Choroid plexus epithelial cell (primary cell): ENCODE data around the gene HOXA3.

Experiments
- DNase-seq: peaks from one replicate; pipeline ENCODE4 v3.0.0-alpha.2; 2010; ENCODE audit warnings: low read depth
- H3K4me3 ChIP-seq: 2 replicates; pipeline ENCODE4 v1.5.1; 2011; ENCODE audit warnings: low read depth, mild to moderate bottlenecking, control low read depth, low read length, moderate library complexity
- TF ChIP-seq, protein P1 (sequence below): conservative IDR thresholded peaks from 2 replicates; pipeline ENCODE4 v1.5.1; 2011; ENCODE audit warnings: low read depth, mild to moderate bottlenecking, control low read depth, inconsistent platforms, low read length, moderate library complexity

HOXA3 gene

DNA sequence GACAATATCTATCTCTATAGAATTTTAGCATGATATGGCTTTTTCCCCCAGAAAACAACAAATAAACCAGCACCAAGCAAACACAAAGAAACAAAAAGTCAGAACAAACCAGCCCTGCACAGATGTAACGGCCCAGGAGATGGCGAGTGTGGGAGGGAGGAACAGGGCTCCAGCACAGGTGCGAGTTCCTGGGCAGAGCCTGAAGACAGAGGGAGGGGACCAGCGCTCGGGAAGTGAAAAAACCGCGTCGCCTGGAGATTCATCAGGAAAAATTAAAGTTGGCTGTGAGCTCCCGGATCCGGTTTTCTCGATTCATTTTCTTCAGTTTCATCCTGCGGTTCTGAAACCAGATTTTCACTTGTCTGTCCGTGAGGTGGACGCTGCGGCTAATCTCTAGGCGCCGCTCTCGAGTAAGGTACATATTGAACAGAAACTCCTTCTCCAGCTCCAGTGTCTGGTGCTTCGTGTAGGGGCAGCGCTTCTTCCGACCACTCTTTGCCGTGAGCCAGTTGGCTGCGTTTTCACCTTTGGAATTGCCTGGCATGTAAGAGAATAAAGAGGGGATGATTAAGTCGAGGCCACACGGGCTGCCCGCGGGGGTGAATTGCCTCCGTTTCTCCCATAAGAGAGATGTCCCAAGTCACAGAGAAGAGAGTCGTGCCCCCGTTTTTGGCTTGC is 19.4 kb upstream of the HOXA3 start:
- H3K4me3 ChIP-seq = no peak overlapping the region
- no peak for DNase-seq
- TF ChIP-seq, protein P1, sequence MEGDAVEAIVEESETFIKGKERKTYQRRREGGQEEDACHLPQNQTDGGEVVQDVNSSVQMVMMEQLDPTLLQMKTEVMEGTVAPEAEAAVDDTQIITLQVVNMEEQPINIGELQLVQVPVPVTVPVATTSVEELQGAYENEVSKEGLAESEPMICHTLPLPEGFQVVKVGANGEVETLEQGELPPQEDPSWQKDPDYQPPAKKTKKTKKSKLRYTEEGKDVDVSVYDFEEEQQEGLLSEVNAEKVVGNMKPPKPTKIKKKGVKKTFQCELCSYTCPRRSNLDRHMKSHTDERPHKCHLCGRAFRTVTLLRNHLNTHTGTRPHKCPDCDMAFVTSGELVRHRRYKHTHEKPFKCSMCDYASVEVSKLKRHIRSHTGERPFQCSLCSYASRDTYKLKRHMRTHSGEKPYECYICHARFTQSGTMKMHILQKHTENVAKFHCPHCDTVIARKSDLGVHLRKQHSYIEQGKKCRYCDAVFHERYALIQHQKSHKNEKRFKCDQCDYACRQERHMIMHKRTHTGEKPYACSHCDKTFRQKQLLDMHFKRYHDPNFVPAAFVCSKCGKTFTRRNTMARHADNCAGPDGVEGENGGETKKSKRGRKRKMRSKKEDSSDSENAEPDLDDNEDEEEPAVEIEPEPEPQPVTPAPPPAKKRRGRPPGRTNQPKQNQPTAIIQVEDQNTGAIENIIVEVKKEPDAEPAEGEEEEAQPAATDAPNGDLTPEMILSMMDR = no peak

GRCh38 chr7:27171325-27171636 is 18.9 kb upstream of the HOXA3 start:
- DNase-seq = no peak
- no peak overlapping the region for H3K4me3 ChIP-seq
- TF ChIP-seq, protein P1 = no peak

- TF ChIP-seq, protein P1 = no peak
- no peak for DNase-seq
- no peak overlapping the region for H3K4me3 ChIP-seq
Observed at GRCh38 chr7:27170426-27171324, 18.3 kb upstream of the HOXA3 start.

GRCh38 chr7:27169658-27170425 is 17.5 kb upstream of the HOXA3 start:
- DNase-seq = no peak
- TF ChIP-seq, protein P1 = no peak
- no peak overlapping the region for H3K4me3 ChIP-seq

DNA sequence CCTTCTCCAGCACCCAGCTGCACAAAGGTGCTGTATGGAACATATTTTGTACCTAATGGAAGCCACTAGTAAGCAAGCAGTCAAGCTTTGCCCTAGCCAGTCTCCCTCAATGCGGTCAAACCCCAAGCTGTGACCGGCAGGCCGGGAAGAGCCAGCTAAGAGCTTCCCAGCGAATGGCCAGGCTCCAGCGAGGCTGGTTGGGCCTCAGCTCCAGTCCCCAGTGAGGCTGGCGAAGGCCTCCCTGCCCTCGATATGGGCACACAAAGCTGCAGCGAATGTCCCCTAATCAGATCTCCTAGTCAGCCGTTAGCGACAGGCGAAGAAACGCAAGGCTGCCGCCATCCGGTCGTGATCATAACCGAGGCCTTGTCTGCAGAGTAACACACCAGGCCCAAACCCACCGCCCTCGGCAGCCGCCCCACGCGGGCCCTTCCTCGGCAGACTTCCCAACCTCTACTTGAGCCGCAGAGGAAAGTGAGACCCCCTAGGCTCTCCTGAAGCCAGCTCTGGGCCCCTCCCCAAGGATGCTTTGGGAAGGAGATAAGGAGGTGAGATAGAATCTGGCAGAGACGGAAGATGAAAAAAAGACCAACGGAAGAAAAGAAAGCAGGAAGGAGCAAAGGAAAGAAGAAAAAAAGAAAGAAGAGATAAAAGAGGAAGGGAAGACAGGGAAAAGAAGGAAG is 16.0 kb upstream of the HOXA3 start:
- TF ChIP-seq, protein P1 = no peak
- DNase-seq = no peak
- H3K4me3 ChIP-seq = no peak overlapping the region

DNA sequence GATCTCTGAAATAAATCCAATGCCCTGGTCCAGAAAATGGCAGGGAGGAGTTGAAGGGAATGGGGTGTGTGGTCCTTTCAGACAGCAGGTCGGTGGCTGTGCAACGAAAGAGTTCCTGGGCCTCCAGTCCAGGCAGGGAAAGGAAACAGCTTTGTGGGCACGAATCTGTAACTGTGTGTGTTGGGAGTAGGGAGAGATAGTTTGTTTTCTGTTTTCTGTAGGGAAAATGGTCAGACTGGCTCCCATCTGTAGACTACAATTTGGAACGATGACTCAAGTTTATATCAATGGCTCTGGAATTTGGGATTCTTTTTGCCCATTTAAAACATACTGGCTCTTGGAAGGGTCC is 15.5 kb upstream of the HOXA3 start:
- no peak for DNase-seq
- TF ChIP-seq, protein P1 = no peak
- H3K4me3 ChIP-seq = no peak overlapping the region
